HepG2 (cell line): Measurements from ENCODE around the gene MRPL10. TPM values are rescaled to one million over a fixed set of nuclear protein-coding genes. Genes with fewer than 3 reads are reported as not detected.
A peak's percentile ranks its signal among the peaks of the same experiment; 100 is the strongest.

ENCODE experiments used
- ATAC-seq: fragments of 200-7000 bp; cut with Tn5 transposase; 3 replicates; pipeline ENCODE4 v1.9.1; 2020; ENCODE audit warnings: mild to moderate bottlenecking, moderate library complexity
- BruUV-seq: library from RNA; stranded (reverse); fragments of 400-500 nt; replicated peaks from 2 replicates; lab custom pipeline; 2021; lab: Mats Ljungman, UMichigan
- CTCF ChIA-PET: fragments of 300-600 bp; formaldehyde crosslinking; extraction: SDS; loops from one replicate; lab custom pipeline; 2021; ENCODE audit warnings: low total read pairs, inconsistent platforms, low intra/inter-chr PET ratio; lab: Yijun Ruan, JAX
- POLR2A ChIA-PET: fragments of 350-600 bp; sonication (Branson Sonifier 250); formaldehyde crosslinking; loops from one replicate; lab custom pipeline; 2020; ENCODE audit warnings: antibody characterized with exemption, inconsistent platforms; lab: Yijun Ruan, JAX
- DNase-seq: peaks from one replicate; pipeline ENCODE4 v3.0.0-alpha.2; 2015; ENCODE audit warnings: low spot score
- FAIRE-seq: peaks from 3 replicates; lab custom pipeline; 2011; peaks lifted over from hg19 to GRCh38; lab: Jason Lieb, UNC
- H2AFZ ChIP-seq: one replicate; pipeline ENCODE4 v1.6.1; 2011; ENCODE audit warnings: low read length, inconsistent platforms
- H3K27ac ChIP-seq: fragments of 300-600 bp; 3 replicates; pipeline ENCODE4 v1.8.0; 2011; ENCODE audit warnings: mixed run types, mild to moderate bottlenecking, mixed read lengths, low read length, inconsistent platforms; ENCODE audit not compliant: insufficient read depth; ENCODE audit errors: extremely low read length
- H3K27me3 ChIP-seq, 2 experiments: fragments of 200-600 bp in 1 of 2; 2 replicates in 1 of 2; 3 replicates in 1 of 2; pipeline versions ENCODE4 v1.6.0 to v1.8.0; 2011; ENCODE audit warnings: low read length in 2 of 2, mild to moderate bottlenecking in 2 of 2, moderate library complexity in 2 of 2, inconsistent platforms in 1 of 2; ENCODE audit not compliant: insufficient read depth in 2 of 2, control insufficient read depth in 1 of 2
- H3K36me3 ChIP-seq, 2 experiments: fragments of 200-600 bp in 1 of 2; replicated peaks in 1 of 2; 2 replicates in 1 of 2; 3 replicates in 1 of 2; pipeline versions ENCODE4 v1.5.1 to v1.8.0; 2011; ENCODE audit warnings: low read length in 2 of 2, inconsistent platforms in 1 of 2; ENCODE audit not compliant: insufficient read depth in 2 of 2, control insufficient read depth in 1 of 2
- H3K4me1 ChIP-seq: 2 replicates; pipeline ENCODE4 v1.5.1; 2012; ENCODE audit warnings: low read length, inconsistent platforms; ENCODE audit not compliant: insufficient read depth
- H3K4me2 ChIP-seq: 2 replicates; pipeline ENCODE4 v1.6.0; 2011; ENCODE audit warnings: low read depth, low read length, inconsistent platforms
- H3K4me3 ChIP-seq, 3 experiments: fragments of 200-600 bp in 1 of 3; sonication (generic), shearing (Covaris generic) in 1 of 3; replicated peaks in 1 of 3; 2 replicates each; pipeline ENCODE4 v1.5.1; 2011 to 2016; ENCODE audit warnings: low read length in 3 of 3, inconsistent platforms in 2 of 3, low read depth in 2 of 3, mild to moderate bottlenecking in 2 of 3, control low read depth in 1 of 3, mixed read lengths in 1 of 3; ENCODE audit not compliant: insufficient read depth in 1 of 3
- H3K79me2 ChIP-seq: one replicate; pipeline ENCODE4 v1.6.1; 2011; ENCODE audit warnings: low read length, inconsistent platforms; ENCODE audit not compliant: insufficient read depth
- H3K9ac ChIP-seq: 2 replicates; pipeline ENCODE4 v1.6.0; 2011; ENCODE audit warnings: mild to moderate bottlenecking, low read depth, low read length, inconsistent platforms; ENCODE audit not compliant: insufficient read depth
- H3K9me3 ChIP-seq: 2 replicates; pipeline ENCODE4 v1.5.1; 2012; ENCODE audit warnings: mild to moderate bottlenecking, low read length
- H4K20me1 ChIP-seq: 2 replicates; pipeline ENCODE4 v1.6.0; 2011; ENCODE audit warnings: inconsistent platforms, mild to moderate bottlenecking, low read length, moderate library complexity; ENCODE audit not compliant: insufficient read depth
- PHF20 ChIP-seq: sonication (generic); formaldehyde crosslinking; IDR thresholded peaks from 2 replicates; pipeline ENCODE4 v1.5.0; 2020; ENCODE audit warnings: mild to moderate bottlenecking, missing genetic modification reagents
- REST ChIP-seq, 2 experiments: IDR thresholded peaks; 2 replicates each; pipeline ENCODE4 v1.6.1; 2011 to 2012; ENCODE audit warnings: low read length in 2 of 2, borderline replicate concordance in 1 of 2, low read depth in 1 of 2, mild to moderate bottlenecking in 1 of 2, moderate library complexity in 1 of 2
- SUZ12 ChIP-seq: fragments of 150-350 bp; IDR thresholded peaks from 2 replicates; pipeline ENCODE4 v1.6.1; 2014; ENCODE audit warnings: low read depth, low read length
- TCF7 ChIP-seq: sonication (generic); IDR thresholded peaks from 2 replicates; pipeline ENCODE4 v1.6.1; 2016; ENCODE audit warnings: antibody characterized with exemption, low read depth
- ZBTB33 ChIP-seq: sonication (generic); formaldehyde crosslinking; IDR thresholded peaks from 2 replicates; pipeline ENCODE4 v1.4.0; 2020; ENCODE audit warnings: missing genetic modification reagents
- ZNF251 ChIP-seq: sonication (generic); formaldehyde crosslinking; IDR thresholded peaks from 2 replicates; pipeline ENCODE4 v1.9.0; 2021; ENCODE audit warnings: mild to moderate bottlenecking, missing genetic modification reagents
- ZNF644 ChIP-seq: IDR thresholded peaks from 2 replicates; pipeline ENCODE4 v1.6.1; 2016; ENCODE audit warnings: low read depth
- WGBS: methylation state at CpG from one replicate; pipeline ENCODE4 v1.1.6; 2017; ENCODE audit warnings: low lambda C conversion rate; 5-methylcytosine and 5-hydroxymethylcytosine counted together
- in situ Hi-C: cut with HindIII; loops from 2 replicates; pipeline ENCODE4 v1.10.0; 2017; ENCODE audit warnings: low pct_unique_long_range_greater_than_20kb; ENCODE audit not compliant: extremely low pct_ligation_motif_present
- intact Hi-C: fragments of 100-400 bp; cut with micrococcal nuclease; formaldehyde crosslinking; loops from one replicate; pipeline ENCODE4 v1.10.0; 2022; ENCODE audit not compliant: unreplicated experiment
- polyA plus RNA-seq, 8 experiments: library from polyadenylated mRNA; depleted of rRNA in 3 of 8; stranded (reverse) in 7 of 8; unstranded in 1 of 8; fragments of >200 nt; fragmentation: Illumina TruSeq in 4 of 8; extraction: Trizol in 4 of 8; gene quantifications; 2 replicates each; pipeline versions ENCODE4 v1.2.1 to v1.2.3, GENCODE V29; 2011 to 2016; ENCODE audit warnings: low read depth in 4 of 8, missing spikeins in 1 of 8, mixed read lengths in 1 of 8; ENCODE audit not compliant: insufficient read depth in 1 of 8
- total RNA-seq, 5 experiments: library from RNA; depleted of rRNA; stranded (reverse); fragments of >200 nt; fragmentation: Illumina TruSeq; extraction: Trizol; gene quantifications; 2 replicates each; pipeline ENCODE4 v1.2.3, GENCODE V29; 2016; ENCODE audit warnings: low read depth in 1 of 5
- TF ChIP-seq, protein P1 (sequence below): sonication (generic); formaldehyde crosslinking; IDR thresholded peaks from 2 replicates; pipeline ENCODE4 v1.4.0; 2020; ENCODE audit warnings: missing genetic modification reagents

The MRPL10 gene
- total and polyA plus RNA-seq, 2 of the 13 experiments (the other 11 are each of a cell fraction or from before 2014, with no cell fraction given): 56.7 to 149 TPM

DNA sequence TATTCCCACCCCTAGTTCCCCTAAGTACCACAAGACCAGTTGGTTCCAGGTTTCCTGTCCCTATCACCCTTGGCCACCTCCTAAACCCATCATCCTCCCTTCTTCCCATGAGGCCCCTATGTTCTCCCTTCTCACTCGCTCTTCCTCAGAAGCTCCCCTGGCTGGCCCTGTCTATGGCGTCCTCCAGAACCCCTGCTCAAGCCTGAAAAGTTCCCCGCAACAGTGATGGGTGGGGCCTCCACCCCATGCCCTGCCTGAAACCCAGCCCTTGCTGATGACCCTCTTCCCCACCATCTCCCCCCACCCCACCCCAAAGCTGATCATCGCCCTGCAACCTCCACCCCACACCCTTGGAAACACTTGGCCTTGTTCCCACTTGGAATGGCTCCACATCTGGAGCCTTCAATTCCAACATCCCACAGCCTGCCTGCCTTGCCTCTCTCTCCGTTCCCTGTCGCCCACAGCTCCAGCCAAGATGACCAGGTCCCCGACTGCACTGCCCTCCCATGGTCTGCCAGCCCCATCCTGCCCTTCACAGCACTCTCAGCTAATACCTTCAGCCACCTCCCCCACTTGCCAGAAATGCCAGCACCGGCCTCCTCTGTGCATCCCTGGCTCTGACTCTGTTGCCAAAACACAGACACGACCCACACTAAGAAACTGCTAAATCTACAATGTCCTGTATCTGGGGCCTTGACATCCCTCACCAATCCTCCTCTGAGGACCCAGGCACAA, 20.3 kb downstream of the MRPL10 start (continued):
- TF ChIP-seq PHF20 (CRISPR knock-in tag): no peak
- TF ChIP-seq, protein P1, sequence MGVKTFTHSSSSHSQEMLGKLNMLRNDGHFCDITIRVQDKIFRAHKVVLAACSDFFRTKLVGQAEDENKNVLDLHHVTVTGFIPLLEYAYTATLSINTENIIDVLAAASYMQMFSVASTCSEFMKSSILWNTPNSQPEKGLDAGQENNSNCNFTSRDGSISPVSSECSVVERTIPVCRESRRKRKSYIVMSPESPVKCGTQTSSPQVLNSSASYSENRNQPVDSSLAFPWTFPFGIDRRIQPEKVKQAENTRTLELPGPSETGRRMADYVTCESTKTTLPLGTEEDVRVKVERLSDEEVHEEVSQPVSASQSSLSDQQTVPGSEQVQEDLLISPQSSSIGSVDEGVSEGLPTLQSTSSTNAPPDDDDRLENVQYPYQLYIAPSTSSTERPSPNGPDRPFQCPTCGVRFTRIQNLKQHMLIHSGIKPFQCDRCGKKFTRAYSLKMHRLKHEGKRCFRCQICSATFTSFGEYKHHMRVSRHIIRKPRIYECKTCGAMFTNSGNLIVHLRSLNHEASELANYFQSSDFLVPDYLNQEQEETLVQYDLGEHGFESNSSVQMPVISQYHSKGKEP: no peak

GRCh38 chr17:47810200-47810821, 21.0 kb downstream of the MRPL10 start:
- Histone ChIP-seq H4K20me1 (no peaks in the 10 kb centered on the region), H3K4me3 (no peak overlapping the region), H3K9me3 (no peaks in the 10 kb centered on the region), H3K4me2 (no peak overlapping the region), H3K4me1 (peaks cover 12% of the 10 kb centered on the region), H3K27me3 (no peaks in the 10 kb centered on the region), H3K36me3 (peaks cover 9 to 12% of the 10 kb centered on the region in 2 experiments; a peak in 3 of 5 replicates), H3K27ac (no peak overlapping the region), H3K79me2 (no peaks in the 10 kb centered on the region), H3K9ac (no peak overlapping the region), H2AFZ (no peak overlapping the region)
- POLR2A ChIA-PET: interaction anchor here (0.9 to 1.0 kb wide), 3 partner anchors 11 to 31 kb away, joined by 3 to 6 read pairs (median 3); partner anchors contain the start of genes LRRC46, MRPL10, OSBPL7 and SCRN2
- FAIRE-seq: peak; percentile 32
- 51% methylated on average over 9 of the region's 10 CpGs for WGBS
- in situ Hi-C loops (no loop called here), intact Hi-C loops (no loop called here)
- ATAC-seq: peak; percentile 66
- BruUV-seq: no TSS peak
- DNase-seq: peak; percentile 74
- CTCF ChIA-PET: no interaction called here
- no peak for TF ChIP-seq REST (IDR thresholded peaks at IDR 0.05; ENCODE audit: borderline replicate concordance in 1 of 2, low read depth in 1 of 2, low read length in 2 of 2)
- peak; percentile 82 for TF ChIP-seq TCF7
- TF ChIP-seq ZNF251 (CRISPR knock-in tag): no peak
- no peak for TF ChIP-seq ZNF644
- TF ChIP-seq ZBTB33 (CRISPR knock-in tag): peak; percentile 22; the same call in 1 of the 2 replicates
- TF ChIP-seq SUZ12: no peak
